CD1c-positive myeloid dendritic cell (primary cell): ENCODE data around the gene TBL1XR1.
"Not testable (repeated sequence)": the region's sequence is repeated elsewhere in the genome, so short reads cannot be mapped to it uniquely, and the experiment has no call there.

Experiments
- DNase-seq: peaks from one replicate; pipeline ENCODE4 v3.0.0-alpha.2; 2016; ENCODE audit errors: extremely low spot score

TBL1XR1 gene

GRCh38 chr3:177182352-177182751, 14.9 kb downstream of the TBL1XR1 start:
- DNase-seq = no peak

- DNase-seq = no peak
Observed at GRCh38 chr3:177181418-177181817, 15.9 kb downstream of the TBL1XR1 start.

GRCh38 chr3:177180506-177180905, 16.8 kb downstream of the TBL1XR1 start:
- no peak for DNase-seq

- no peak for DNase-seq
Observed at GRCh38 chr3:177179281-177180067, 17.8 kb downstream of the TBL1XR1 start.

GRCh38 chr3:177177749-177178221, 19.5 kb downstream of the TBL1XR1 start:
- no peak for DNase-seq

GRCh38 chr3:177174607-177175170, 22.6 kb downstream of the TBL1XR1 start:
- DNase-seq = no peak

GRCh38 chr3:177169936-177170722, 27.2 kb downstream of the TBL1XR1 start:
- no peak for DNase-seq

GRCh38 chr3:177168431-177168830, 28.9 kb downstream of the TBL1XR1 start:
- no peak for DNase-seq

- DNase-seq = no peak
Observed at GRCh38 chr3:177162742-177163141, 34.5 kb downstream of the TBL1XR1 start.

- not testable (repeated sequence) for DNase-seq
Observed at GRCh38 chr3:177161603-177162002, 35.7 kb downstream of the TBL1XR1 start.

GRCh38 chr3:177158461-177158860, 38.8 kb downstream of the TBL1XR1 start:
- no peak for DNase-seq

GRCh38 chr3:177157492-177157891, 39.8 kb downstream of the TBL1XR1 start:
- no peak for DNase-seq

GRCh38 chr3:177154733-177155132, 42.5 kb downstream of the TBL1XR1 start:
- no peak for DNase-seq

- DNase-seq = no peak
Observed at GRCh38 chr3:177150970-177151627, 46.2 kb downstream of the TBL1XR1 start.

- DNase-seq = no peak
Observed at GRCh38 chr3:177150218-177150916, 46.9 kb downstream of the TBL1XR1 start.

GRCh38 chr3:177149106-177149505, 48.2 kb downstream of the TBL1XR1 start:
- no peak for DNase-seq

- no peak for DNase-seq
Observed at GRCh38 chr3:177147790-177148189, 49.5 kb downstream of the TBL1XR1 start.

- DNase-seq = no peak
Observed at GRCh38 chr3:177146646-177147045, 50.6 kb downstream of the TBL1XR1 start.

GRCh38 chr3:177145954-177146353, 51.3 kb downstream of the TBL1XR1 start:
- DNase-seq = no peak

GRCh38 chr3:177145381-177145780, 51.9 kb downstream of the TBL1XR1 start:
- no peak for DNase-seq

GRCh38 chr3:177144922-177145321, 52.4 kb downstream of the TBL1XR1 start:
- peak; percentile 24 for DNase-seq
